HepG2 (cell line): ENCODE results near the gene ERC1. TPM values are rescaled to one million over a fixed set of nuclear protein-coding genes. Genes with fewer than 3 reads are reported as not detected.

Experiments
- ATAC-seq: fragments of 200-7000 bp; cut with Tn5 transposase; 3 replicates; pipeline ENCODE4 v1.9.1; 2020; ENCODE audit warnings: mild to moderate bottlenecking, moderate library complexity
- BruUV-seq: library from RNA; stranded (reverse); fragments of 400-500 nt; replicated peaks from 2 replicates; lab custom pipeline; 2021; lab: Mats Ljungman, UMichigan
- CTCF ChIA-PET: fragments of 300-600 bp; formaldehyde crosslinking; extraction: SDS; loops from one replicate; lab custom pipeline; 2021; ENCODE audit warnings: low total read pairs, inconsistent platforms, low intra/inter-chr PET ratio; lab: Yijun Ruan, JAX
- POLR2A ChIA-PET: fragments of 350-600 bp; sonication (Branson Sonifier 250); formaldehyde crosslinking; loops from one replicate; lab custom pipeline; 2020; ENCODE audit warnings: antibody characterized with exemption, inconsistent platforms; lab: Yijun Ruan, JAX
- DNase-seq: peaks from one replicate; pipeline ENCODE4 v3.0.0-alpha.2; 2015; ENCODE audit warnings: low spot score
- FAIRE-seq: peaks from 3 replicates; lab custom pipeline; 2011; peaks lifted over from hg19 to GRCh38; lab: Jason Lieb, UNC
- H2AFZ ChIP-seq: one replicate; pipeline ENCODE4 v1.6.1; 2011; ENCODE audit warnings: low read length, inconsistent platforms
- H3K27ac ChIP-seq: fragments of 300-600 bp; 3 replicates; pipeline ENCODE4 v1.8.0; 2011; ENCODE audit warnings: mixed run types, mild to moderate bottlenecking, mixed read lengths, low read length, inconsistent platforms; ENCODE audit not compliant: insufficient read depth; ENCODE audit errors: extremely low read length
- H3K27me3 ChIP-seq, 2 experiments: fragments of 200-600 bp in 1 of 2; 2 replicates in 1 of 2; 3 replicates in 1 of 2; pipeline versions ENCODE4 v1.6.0 to v1.8.0; 2011; ENCODE audit warnings: low read length in 2 of 2, mild to moderate bottlenecking in 2 of 2, moderate library complexity in 2 of 2, inconsistent platforms in 1 of 2; ENCODE audit not compliant: insufficient read depth in 2 of 2, control insufficient read depth in 1 of 2
- H3K36me3 ChIP-seq, 2 experiments: fragments of 200-600 bp in 1 of 2; replicated peaks in 1 of 2; 2 replicates in 1 of 2; 3 replicates in 1 of 2; pipeline versions ENCODE4 v1.5.1 to v1.8.0; 2011; ENCODE audit warnings: low read length in 2 of 2, inconsistent platforms in 1 of 2; ENCODE audit not compliant: insufficient read depth in 2 of 2, control insufficient read depth in 1 of 2
- H3K4me1 ChIP-seq: 2 replicates; pipeline ENCODE4 v1.5.1; 2012; ENCODE audit warnings: low read length, inconsistent platforms; ENCODE audit not compliant: insufficient read depth
- H3K4me2 ChIP-seq: 2 replicates; pipeline ENCODE4 v1.6.0; 2011; ENCODE audit warnings: low read depth, low read length, inconsistent platforms
- H3K4me3 ChIP-seq, 3 experiments: fragments of 200-600 bp in 1 of 3; sonication (generic), shearing (Covaris generic) in 1 of 3; replicated peaks in 1 of 3; 2 replicates each; pipeline ENCODE4 v1.5.1; 2011 to 2016; ENCODE audit warnings: low read length in 3 of 3, inconsistent platforms in 2 of 3, low read depth in 2 of 3, mild to moderate bottlenecking in 2 of 3, control low read depth in 1 of 3, mixed read lengths in 1 of 3; ENCODE audit not compliant: insufficient read depth in 1 of 3
- H3K79me2 ChIP-seq: one replicate; pipeline ENCODE4 v1.6.1; 2011; ENCODE audit warnings: low read length, inconsistent platforms; ENCODE audit not compliant: insufficient read depth
- H3K9ac ChIP-seq: 2 replicates; pipeline ENCODE4 v1.6.0; 2011; ENCODE audit warnings: mild to moderate bottlenecking, low read depth, low read length, inconsistent platforms; ENCODE audit not compliant: insufficient read depth
- H3K9me3 ChIP-seq: 2 replicates; pipeline ENCODE4 v1.5.1; 2012; ENCODE audit warnings: mild to moderate bottlenecking, low read length
- H4K20me1 ChIP-seq: 2 replicates; pipeline ENCODE4 v1.6.0; 2011; ENCODE audit warnings: inconsistent platforms, mild to moderate bottlenecking, low read length, moderate library complexity; ENCODE audit not compliant: insufficient read depth
- ATRX ChIP-seq: sonication (generic); formaldehyde crosslinking; IDR thresholded peaks from 2 replicates; pipeline ENCODE4 v1.4.0; 2020; ENCODE audit warnings: missing genetic modification reagents, borderline replicate concordance
- BHLHE40 ChIP-seq: IDR thresholded peaks from 2 replicates; pipeline ENCODE4 v1.6.1; 2011; ENCODE audit warnings: low read length, improper control_type of control experiment
- CEBPB ChIP-seq: IDR thresholded peaks from 2 replicates; pipeline ENCODE4 v1.6.1; 2011; ENCODE audit warnings: low read depth, low read length, improper control_type of control experiment, borderline replicate concordance
- CENPT ChIP-seq: sonication (generic); formaldehyde crosslinking; IDR thresholded peaks from 2 replicates; pipeline ENCODE4 v1.8.0; 2022; ENCODE audit warnings: low read depth, mild to moderate bottlenecking, moderate library complexity, missing genetic modification reagents
- FOXA3 ChIP-seq: IDR thresholded peaks from 2 replicates; pipeline ENCODE4 v1.6.1; 2016; ENCODE audit warnings: missing genetic modification reagents, missing compliant biosample characterization
- RXRB ChIP-seq: IDR thresholded peaks from 2 replicates; pipeline ENCODE4 v1.6.1; 2016; ENCODE audit warnings: borderline replicate concordance, missing genetic modification reagents, missing compliant biosample characterization
- SMAD3 ChIP-seq: sonication (generic); formaldehyde crosslinking; IDR thresholded peaks from 2 replicates; pipeline ENCODE4 v1.4.0; 2020; ENCODE audit warnings: missing genetic modification reagents
- TEF ChIP-seq: sonication (generic); formaldehyde crosslinking; IDR thresholded peaks from 2 replicates; pipeline ENCODE4 v1.5.0; 2020; ENCODE audit warnings: missing genetic modification reagents
- ZIK1 ChIP-seq: sonication (generic); formaldehyde crosslinking; IDR thresholded peaks from 2 replicates; pipeline ENCODE4 v1.5.0; 2020; ENCODE audit warnings: mild to moderate bottlenecking, low read depth, missing genetic modification reagents, borderline replicate concordance
- ZNF432 ChIP-seq: sonication (generic); formaldehyde crosslinking; IDR thresholded peaks from 2 replicates; pipeline ENCODE4 v1.5.0; 2020; ENCODE audit warnings: missing genetic modification reagents, mild to moderate bottlenecking, borderline replicate concordance
- ZNF44 ChIP-seq: sonication (generic); formaldehyde crosslinking; IDR thresholded peaks from 2 replicates; pipeline ENCODE4 v1.5.1; 2020; ENCODE audit warnings: mild to moderate bottlenecking, missing genetic modification reagents
- ZNF501 ChIP-seq: sonication (generic); formaldehyde crosslinking; IDR thresholded peaks from 2 replicates; pipeline ENCODE4 v1.5.1; 2020; ENCODE audit warnings: mild to moderate bottlenecking, moderate library complexity, missing genetic modification reagents
- ZNF562 ChIP-seq: sonication (generic); formaldehyde crosslinking; IDR thresholded peaks from 2 replicates; pipeline ENCODE4 v1.8.0; 2022; ENCODE audit warnings: missing genetic modification reagents, borderline replicate concordance
- ZNF629 ChIP-seq: sonication (generic); formaldehyde crosslinking; conservative IDR thresholded peaks from 2 replicates; pipeline ENCODE4 v1.5.0; 2020; ENCODE audit warnings: missing genetic modification reagents
- ZNF644 ChIP-seq: IDR thresholded peaks from 2 replicates; pipeline ENCODE4 v1.6.1; 2016; ENCODE audit warnings: low read depth
- WGBS: methylation state at CpG from one replicate; pipeline ENCODE4 v1.1.6; 2017; ENCODE audit warnings: low lambda C conversion rate; 5-methylcytosine and 5-hydroxymethylcytosine counted together
- in situ Hi-C: cut with HindIII; loops from 2 replicates; pipeline ENCODE4 v1.10.0; 2017; ENCODE audit warnings: low pct_unique_long_range_greater_than_20kb; ENCODE audit not compliant: extremely low pct_ligation_motif_present
- intact Hi-C: fragments of 100-400 bp; cut with micrococcal nuclease; formaldehyde crosslinking; loops from one replicate; pipeline ENCODE4 v1.10.0; 2022; ENCODE audit not compliant: unreplicated experiment
- polyA plus RNA-seq, 8 experiments: library from polyadenylated mRNA; depleted of rRNA in 3 of 8; stranded (reverse) in 7 of 8; unstranded in 1 of 8; fragments of >200 nt; fragmentation: Illumina TruSeq in 4 of 8; extraction: Trizol in 4 of 8; gene quantifications; 2 replicates each; pipeline versions ENCODE4 v1.2.1 to v1.2.3, GENCODE V29; 2011 to 2016; ENCODE audit warnings: low read depth in 4 of 8, missing spikeins in 1 of 8, mixed read lengths in 1 of 8; ENCODE audit not compliant: insufficient read depth in 1 of 8
- total RNA-seq, 5 experiments: library from RNA; depleted of rRNA; stranded (reverse); fragments of >200 nt; fragmentation: Illumina TruSeq; extraction: Trizol; gene quantifications; 2 replicates each; pipeline ENCODE4 v1.2.3, GENCODE V29; 2016; ENCODE audit warnings: low read depth in 1 of 5

ERC1 gene
- total and polyA plus RNA-seq, 2 of the 13 experiments (the other 11 are each of a cell fraction or from before 2014, with no cell fraction given) = 6.1 to 12.4 TPM

GRCh38 chr12:1188016-1188415 lies 197.0 kb downstream of the ERC1 start:
- WGBS = 95% methylated on average over 4 of the region's 4 CpGs
- Histone ChIP-seq H3K4me1 (peaks cover 11% of the 10 kb centered on the region), H3K79me2 (no peaks in the 10 kb centered on the region), H4K20me1 (no peaks in the 10 kb centered on the region), H3K27me3 (no peaks in the 10 kb centered on the region), H3K36me3 (peaks cover 5 to 28% of the 10 kb centered on the region in 2 experiments; a peak in 3 of 5 replicates), H2AFZ (no peak overlapping the region), H3K4me2 (no peak overlapping the region), H3K4me3 (no peak overlapping the region), H3K27ac (no peak overlapping the region), H3K9ac (no peak overlapping the region), H3K9me3 (no peaks in the 10 kb centered on the region)
- ATAC-seq (no peak), DNase-seq (no peak), FAIRE-seq (no peak)
- in situ Hi-C loops = no loop called here
- ChIA-PET CTCF (no interaction called here), POLR2A (no interaction called here)
- intact Hi-C loops = no loop called here
- TF ChIP-seq CEBPB = 0 out of 2 replicates have a peak, but pooled peaks have one; percentile 11
- TF ChIP-seq ZNF44 (CRISPR knock-in tag) = no peak
- BruUV-seq = no TSS peak

- TF ChIP-seq ZIK1 (CRISPR knock-in tag) (no peak), ZNF501 (CRISPR knock-in tag) (no peak), ZNF644 (CRISPR knock-in tag) (no peak), CENPT (CRISPR knock-in tag) (no peak), ATRX (CRISPR knock-in tag) (no peak), ZNF562 (no peak), RXRB (CRISPR knock-in tag) (no peak), BHLHE40 (no peak), ZNF629 (no peak), ZNF432 (CRISPR knock-in tag) (no peak), TEF (no peak), FOXA3 (CRISPR knock-in tag) (no peak), SMAD3 (no peak)
- Histone ChIP-seq H4K20me1 (no peaks in the 10 kb centered on the region), H3K4me2 (no peak overlapping the region), H3K27me3 (no peaks in the 10 kb centered on the region), H3K4me3 (no peak overlapping the region), H3K36me3 (peaks cover 5 to 23% of the 10 kb centered on the region in 2 experiments; a peak in 3 of 5 replicates), H3K9ac (no peak overlapping the region), H3K9me3 (no peaks in the 10 kb centered on the region), H3K4me1 (peaks cover 11% of the 10 kb centered on the region), H3K27ac (no peak overlapping the region), H2AFZ (no peak overlapping the region), H3K79me2 (no peaks in the 10 kb centered on the region)
- FAIRE-seq = no peak
- ATAC-seq = no peak
- intact Hi-C loops = no loop called here
- in situ Hi-C loops = no loop called here
- 96% methylated on average over 4 of the region's 4 CpGs for whole genome bisulfite sequencing
- POLR2A ChIA-PET = no interaction called here
- no peak for DNase-seq
- CTCF ChIA-PET = no interaction called here
- BruUV-seq = no TSS peak
Measured at GRCh38 chr12:1189163-1189562, 198.1 kb downstream of the ERC1 start.
